HEK293T (cell line): ENCODE data around the gene DOK7.

Source experiments
- CTCF ChIA-PET: fragments of 350-600 bp; formaldehyde crosslinking; extraction: SDS; loops from one replicate; lab custom pipeline; 2021; ENCODE audit warnings: antibody characterized with exemption, inconsistent platforms; lab: Yijun Ruan, JAX
- POLR2A ChIA-PET: fragments of 350-600 bp; formaldehyde crosslinking; extraction: SDS; loops from one replicate; lab custom pipeline; 2020; ENCODE audit warnings: antibody characterized with exemption, inconsistent platforms; lab: Yijun Ruan, JAX
- DNase-seq: peaks from one replicate; pipeline ENCODE4 v3.0.0; 2012; ENCODE audit warnings: mixed read lengths; ENCODE audit errors: extremely low spot score
- ARNT ChIP-seq: fragments of 450-650 bp; IDR thresholded peaks from 2 replicates; pipeline ENCODE4 v1.6.1; 2017; ENCODE audit warnings: mild to moderate bottlenecking
- BHLHE40 ChIP-seq: fragments of 450-650 bp; IDR thresholded peaks from 2 replicates; pipeline ENCODE4 v1.6.1; 2016; ENCODE audit warnings: mild to moderate bottlenecking, moderate library complexity, borderline replicate concordance
- CTBP1 ChIP-seq: fragments of 450-650 bp; IDR thresholded peaks from 2 replicates; pipeline ENCODE4 v1.6.1; 2016; ENCODE audit warnings: borderline replicate concordance
- ELF4 ChIP-seq: fragments of 450-650 bp; IDR thresholded peaks from 2 replicates; pipeline ENCODE4 v1.6.1; 2017; ENCODE audit warnings: antibody characterized with exemption
- FOXA1 ChIP-seq: fragments of 450-650 bp; IDR thresholded peaks from 2 replicates; pipeline ENCODE4 v1.6.1; 2016; ENCODE audit warnings: mild to moderate bottlenecking
- FOXK2 ChIP-seq: fragments of 450-650 bp; IDR thresholded peaks from 2 replicates; pipeline ENCODE4 v1.6.1; 2016; ENCODE audit warnings: mild to moderate bottlenecking
- FOXM1 ChIP-seq: fragments of 450-650 bp; IDR thresholded peaks from 2 replicates; pipeline ENCODE4 v1.6.1; 2017; ENCODE audit warnings: mild to moderate bottlenecking, borderline replicate concordance
- HDGF ChIP-seq: fragments of 450-650 bp; IDR thresholded peaks from 2 replicates; pipeline ENCODE4 v1.6.1; 2017; ENCODE audit warnings: antibody characterized with exemption, borderline replicate concordance
- L3MBTL2 ChIP-seq: fragments of 450-650 bp; conservative IDR thresholded peaks from 2 replicates; pipeline ENCODE4 v1.6.1; 2016; ENCODE audit warnings: mild to moderate bottlenecking
- LEF1 ChIP-seq: fragments of 450-650 bp; IDR thresholded peaks from 2 replicates; pipeline ENCODE4 v1.6.1; 2017; ENCODE audit warnings: mild to moderate bottlenecking, borderline replicate concordance
- NFRKB ChIP-seq: fragments of 450-650 bp; IDR thresholded peaks from 2 replicates; pipeline ENCODE4 v1.6.1; 2016; ENCODE audit warnings: mild to moderate bottlenecking, moderate library complexity
- SP1 ChIP-seq: fragments of 450-650 bp; IDR thresholded peaks from 2 replicates; pipeline ENCODE4 v1.6.1; 2017
- SUZ12 ChIP-seq: fragments of 450-650 bp; IDR thresholded peaks from 2 replicates; pipeline ENCODE4 v1.6.1; 2016; ENCODE audit warnings: mild to moderate bottlenecking
- TARDBP ChIP-seq: fragments of 450-650 bp; IDR thresholded peaks from 2 replicates; pipeline ENCODE4 v1.6.1; 2016
- ZNF384 ChIP-seq: fragments of 450-650 bp; IDR thresholded peaks from 2 replicates; pipeline ENCODE4 v1.6.1; 2016
- TF ChIP-seq, protein P1 (sequence below): fragments of 450-650 bp; IDR thresholded peaks from 2 replicates; pipeline ENCODE4 v1.6.1; 2016

The DOK7 gene

DNA sequence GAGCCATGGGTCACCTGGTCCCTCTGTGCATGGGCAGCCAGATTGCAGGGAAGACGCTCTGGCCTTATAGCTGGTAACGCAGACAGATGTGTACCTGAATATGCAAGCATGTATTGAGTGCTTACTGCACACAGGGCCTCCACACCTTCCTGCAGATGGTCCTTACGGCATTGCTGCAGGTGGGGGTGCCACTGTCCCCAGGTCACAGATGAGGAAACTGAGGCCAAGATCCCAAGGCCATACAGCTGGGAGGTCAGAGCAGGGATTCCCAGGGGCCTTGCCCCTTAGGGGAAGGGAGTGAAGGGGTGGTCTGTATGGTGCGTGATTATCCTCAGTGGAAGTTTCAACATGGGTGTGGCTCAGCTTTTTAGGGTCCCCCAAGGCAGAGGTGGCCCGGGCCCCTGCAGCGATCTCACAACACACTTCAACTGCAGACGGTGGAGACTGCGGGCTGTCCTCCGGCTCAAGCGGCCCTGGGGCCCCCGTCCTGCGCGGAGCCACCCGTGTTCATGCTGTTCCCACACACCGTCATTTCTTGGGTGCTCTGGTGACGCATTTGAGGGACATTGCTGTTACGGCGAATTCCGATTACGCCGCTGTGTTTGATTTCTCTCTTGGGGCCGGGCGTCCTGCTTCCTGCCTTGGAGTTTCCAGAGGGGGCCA is 8.1 kb downstream of the DOK7 start:
- ChIA-PET CTCF (interaction anchor here (2.5 kb wide), 1 partner anchor 9 kb away, joined by 13 read pairs; no protein-coding TSS in a partner anchor), POLR2A (no interaction called here)
- DNase-seq, result no peak
- no peak for TF ChIP-seq SUZ12
- no peak for TF ChIP-seq CTBP1
- no peak for TF ChIP-seq FOXA1
- no peak for TF ChIP-seq HDGF
- TF ChIP-seq ARNT, result no peak
- TF ChIP-seq ELF4, result no peak
- TF ChIP-seq FOXM1, result no peak

DNA sequence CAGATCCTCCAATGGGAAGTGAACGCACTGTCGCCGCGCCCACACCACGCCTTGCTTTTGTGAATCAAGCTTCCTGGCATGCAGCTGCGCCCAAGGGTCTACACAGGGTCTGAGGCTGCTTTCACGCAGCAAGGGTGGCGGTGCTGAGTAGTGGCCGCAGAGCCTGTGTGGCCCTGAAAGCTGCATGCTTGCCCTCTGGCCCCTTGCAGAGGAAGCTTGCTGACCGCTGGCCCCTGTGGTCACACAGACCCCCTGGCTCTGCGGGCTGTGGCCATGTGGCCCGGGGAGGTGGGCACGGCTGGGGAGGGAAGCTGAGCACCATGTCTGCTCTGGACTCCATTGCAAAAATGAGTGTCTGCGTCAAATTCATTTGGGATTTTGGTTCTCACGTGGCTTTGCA is 8.8 kb downstream of the DOK7 start:
- DNase-seq, result no peak
- ChIA-PET CTCF (interaction anchor here (2.5 kb wide), 1 partner anchor 9 kb away, joined by 13 read pairs; no protein-coding TSS in a partner anchor), POLR2A (no interaction called here)
- TF ChIP-seq ELF4 (no peak), NFRKB (no peak), TARDBP (no peak)

DNA sequence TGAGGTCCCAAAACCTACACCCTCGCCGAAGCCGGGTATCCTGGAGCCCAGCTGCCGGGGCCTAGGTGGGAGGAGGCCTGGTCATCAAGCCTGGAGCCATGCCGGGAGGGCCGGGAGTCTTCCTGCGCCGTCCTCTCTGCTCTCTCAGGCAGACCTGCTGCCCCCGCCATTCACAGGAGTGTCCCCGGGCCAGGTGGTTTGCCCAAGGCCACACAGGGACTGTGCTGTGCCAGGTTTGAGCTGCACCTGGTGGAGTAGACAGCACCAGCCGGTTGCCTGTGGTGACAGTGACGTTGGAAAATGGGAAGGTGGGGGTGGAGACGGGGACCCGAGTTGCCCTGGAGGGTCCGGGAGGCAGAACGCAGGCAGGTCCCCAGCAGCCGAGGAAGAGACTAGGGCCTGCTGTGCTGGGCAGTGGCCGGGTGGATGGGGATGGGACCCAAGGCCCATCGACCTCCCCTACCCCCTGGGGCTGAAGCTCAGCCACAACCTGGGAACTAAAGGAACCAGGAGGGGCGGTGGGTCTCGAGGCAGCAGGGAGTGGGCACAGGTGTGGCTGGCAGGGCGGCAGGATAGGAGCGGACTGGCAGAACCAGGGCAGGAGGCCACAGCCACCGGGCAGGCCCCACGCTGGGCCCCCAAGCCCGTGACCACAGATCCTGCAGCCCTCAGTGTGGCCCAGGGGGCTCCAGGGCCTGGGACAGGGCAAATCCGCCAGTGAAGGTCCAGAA is 9.5 kb downstream of the DOK7 start:
- POLR2A ChIA-PET, result no interaction called here
- DNase-seq, result no peak
- TF ChIP-seq LEF1, result no peak
- TF ChIP-seq, protein P1, sequence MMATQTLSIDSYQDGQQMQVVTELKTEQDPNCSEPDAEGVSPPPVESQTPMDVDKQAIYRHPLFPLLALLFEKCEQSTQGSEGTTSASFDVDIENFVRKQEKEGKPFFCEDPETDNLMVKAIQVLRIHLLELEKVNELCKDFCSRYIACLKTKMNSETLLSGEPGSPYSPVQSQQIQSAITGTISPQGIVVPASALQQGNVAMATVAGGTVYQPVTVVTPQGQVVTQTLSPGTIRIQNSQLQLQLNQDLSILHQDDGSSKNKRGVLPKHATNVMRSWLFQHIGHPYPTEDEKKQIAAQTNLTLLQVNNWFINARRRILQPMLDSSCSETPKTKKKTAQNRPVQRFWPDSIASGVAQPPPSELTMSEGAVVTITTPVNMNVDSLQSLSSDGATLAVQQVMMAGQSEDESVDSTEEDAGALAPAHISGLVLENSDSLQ, result no peak
- TF ChIP-seq HDGF, result no peak
- TF ChIP-seq FOXM1, result no peak
- no peak for TF ChIP-seq ZNF384
- TF ChIP-seq ELF4, result no peak
- TF ChIP-seq TARDBP, result no peak
- no peak for TF ChIP-seq NFRKB
- no peak for TF ChIP-seq CTBP1
- TF ChIP-seq BHLHE40, result no peak
- CTCF ChIA-PET, result interaction anchor here (2.5 kb wide), 1 partner anchor 8 kb away, joined by 13 read pairs; no protein-coding TSS in a partner anchor

DNA sequence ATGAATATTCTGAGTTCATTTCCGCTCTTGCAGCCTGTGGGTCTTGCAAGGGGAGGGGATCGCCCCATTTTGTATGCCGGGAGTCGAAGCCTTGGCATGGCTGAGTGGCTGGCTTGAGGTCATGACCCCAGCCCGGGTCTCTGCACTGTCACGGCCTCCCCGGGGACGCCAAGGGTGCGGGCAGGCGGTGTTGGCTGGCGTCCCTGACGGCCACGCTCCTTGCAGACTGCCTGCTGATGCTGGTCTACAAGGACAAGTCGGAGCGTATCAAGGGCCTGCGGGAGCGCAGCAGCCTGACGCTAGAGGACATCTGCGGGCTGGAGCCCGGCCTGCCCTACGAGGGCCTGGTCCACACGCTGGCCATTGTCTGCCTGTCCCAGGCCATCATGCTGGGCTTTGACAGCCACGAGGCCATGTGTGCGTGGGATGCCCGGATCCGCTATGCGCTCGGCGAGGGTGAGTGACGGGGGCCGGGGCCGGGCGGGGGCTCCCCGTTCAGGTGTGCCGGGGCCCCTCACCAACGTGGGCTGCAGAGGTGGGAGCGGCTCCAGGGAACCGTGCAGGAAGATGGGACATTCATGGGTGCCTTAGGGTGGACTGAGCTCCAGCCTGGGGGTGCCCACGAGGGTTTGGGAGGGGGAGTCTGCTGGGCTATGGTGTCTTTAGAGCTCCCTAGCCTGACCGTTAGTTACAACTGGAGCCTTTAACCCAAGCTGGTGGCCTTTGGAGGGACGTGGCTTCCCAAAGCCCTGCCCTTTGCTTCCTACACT is 10.3 kb downstream of the DOK7 start:
- TF ChIP-seq FOXM1 (no peak), FOXA1 (no peak), SUZ12 (no peak), LEF1 (no peak), ARNT (no peak), ZNF384 (no peak), CTBP1 (no peak), ELF4 (no peak), TARDBP (no peak), FOXK2 (no peak), NFRKB (no peak), BHLHE40 (no peak), L3MBTL2 (no peak), SP1 (no peak), HDGF (no peak)
- TF ChIP-seq, protein P1, result no peak
- POLR2A ChIA-PET, result no interaction called here
- no peak for DNase-seq
- CTCF ChIA-PET, result no interaction called here

DNA sequence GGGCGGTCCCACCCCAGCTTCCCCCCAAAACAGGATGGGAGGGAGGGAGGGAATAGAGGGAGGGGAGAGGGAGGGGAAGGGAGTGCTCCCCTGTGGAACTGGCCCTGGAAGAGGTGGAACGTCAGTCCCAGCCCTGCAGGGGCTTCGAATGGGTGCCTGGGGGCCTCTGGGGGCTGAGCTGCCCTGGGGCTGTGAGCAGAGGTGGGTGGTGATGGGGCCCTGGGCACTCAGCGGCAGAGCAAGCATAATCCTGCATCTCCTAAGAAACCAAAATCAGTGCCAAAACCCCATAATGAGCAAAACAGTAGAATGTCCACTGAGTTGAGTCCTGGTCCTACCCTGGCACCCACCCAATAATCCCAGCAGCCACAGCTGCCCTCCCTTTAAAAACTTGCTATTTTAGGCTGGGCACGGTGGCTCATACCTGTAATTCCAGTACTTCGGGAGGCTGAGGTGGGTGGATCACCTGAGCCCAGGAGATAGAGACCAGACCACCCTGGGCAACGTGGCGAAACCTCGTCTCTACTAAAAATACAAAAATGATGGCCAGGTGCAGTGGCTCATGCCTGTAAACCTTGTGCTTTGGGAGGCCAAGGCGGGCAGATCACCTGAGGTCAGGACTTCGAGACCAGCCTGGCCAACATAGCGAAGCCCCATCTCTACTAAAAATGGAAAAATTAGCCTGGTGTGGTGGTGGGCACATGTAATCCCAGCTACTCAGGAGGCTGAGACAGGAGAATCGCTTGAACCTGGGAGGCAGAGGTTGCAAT is 11.1 kb downstream of the DOK7 start:
- POLR2A ChIA-PET, result no interaction called here
- CTCF ChIA-PET, result no interaction called here
- DNase-seq, result no peak
- TF ChIP-seq HDGF, result no peak

DNA sequence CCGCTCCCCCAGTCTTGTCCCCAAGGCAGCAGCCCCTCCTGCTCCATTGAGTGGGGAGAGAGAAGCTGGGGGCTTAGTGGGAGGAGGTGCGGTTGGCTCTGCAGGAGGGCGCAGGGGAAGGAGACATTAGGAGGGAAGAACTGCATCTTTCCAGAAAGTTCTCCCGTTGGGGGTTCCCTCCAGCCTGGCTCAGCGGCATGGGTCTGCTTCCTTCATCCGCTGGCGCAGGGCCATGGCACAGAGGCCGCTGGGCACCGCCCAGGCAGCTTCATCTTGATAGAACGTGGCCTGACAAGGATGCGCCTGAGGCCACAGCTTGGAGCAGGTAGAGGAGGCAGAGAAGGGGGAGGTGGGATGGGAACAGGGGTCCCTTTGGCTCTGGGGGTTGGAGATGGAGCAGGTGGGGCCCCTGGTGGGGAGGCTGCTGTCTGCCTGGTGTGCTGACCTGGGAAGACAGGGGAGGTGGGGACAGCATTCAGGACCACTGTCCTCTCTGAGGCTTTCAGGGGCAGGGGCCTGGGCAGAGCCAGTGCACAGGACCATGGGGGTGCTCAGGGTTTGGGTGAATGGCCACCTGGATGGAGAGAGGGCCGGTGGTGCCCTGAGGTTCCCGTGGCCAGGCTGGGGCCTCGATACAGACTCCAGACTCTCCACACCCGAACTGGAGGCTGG is 12.1 kb downstream of the DOK7 start:
- ChIA-PET CTCF (no interaction called here), POLR2A (no interaction called here)
- TF ChIP-seq FOXM1, result no peak
- DNase-seq, result no peak
